OCI-LY7 (cell line): Measurements from ENCODE around the gene STXBP6. TPM values are rescaled to one million over a fixed set of nuclear protein-coding genes. Genes with fewer than 3 reads are reported as not detected.

Experiments
- BruUV-seq: library from RNA; stranded (reverse); fragments of 400-500 nt; replicated peaks from 2 replicates; lab custom pipeline; 2021; lab: Mats Ljungman, UMichigan
- CTCF ChIA-PET: fragments of 300-600 bp; sonication (Branson Sonifier 250); formaldehyde crosslinking; loops from one replicate; lab custom pipeline; 2022; ENCODE audit warnings: antibody characterized with exemption; ENCODE audit not compliant: unreplicated experiment; lab: Charles Lee
- POLR2A ChIA-PET: fragments of 300-600 bp; sonication (Branson Sonifier 250); formaldehyde crosslinking; loops from one replicate; lab custom pipeline; 2022; ENCODE audit warnings: antibody characterized with exemption; lab: Charles Lee
- DNase-seq: peaks from one replicate; pipeline ENCODE4 v3.0.0-alpha.2; 2015; ENCODE audit warnings: low spot score
- H2AFZ ChIP-seq: fragments of 200-600 bp; sonication (generic), shearing (Covaris generic); 2 replicates; pipeline ENCODE4 v1.6.1; 2014; ENCODE audit warnings: mild to moderate bottlenecking, antibody characterized with exemption, low read length, moderate library complexity
- H3K27ac ChIP-seq: fragments of 200-600 bp; sonication (generic); 2 replicates; pipeline ENCODE4 v1.5.1; 2014; ENCODE audit warnings: mixed run types, low read depth, mild to moderate bottlenecking, moderate library complexity, low read length, inconsistent platforms; ENCODE audit not compliant: poor library complexity, severe bottlenecking
- H3K36me3 ChIP-seq: fragments of 200-600 bp; sonication (generic); 2 replicates; pipeline ENCODE4 v1.6.1; 2014; ENCODE audit warnings: mild to moderate bottlenecking, antibody characterized with exemption, low read length, moderate library complexity, mixed read lengths; ENCODE audit not compliant: insufficient read depth
- H3K4me1 ChIP-seq: fragments of 200-600 bp; sonication (generic); 2 replicates; pipeline ENCODE4 v1.5.1; 2014; ENCODE audit warnings: mild to moderate bottlenecking, low read length; ENCODE audit not compliant: insufficient read depth, poor library complexity, severe bottlenecking
- H3K4me2 ChIP-seq: fragments of 200-600 bp; sonication (generic); 2 replicates; pipeline ENCODE4 v1.6.1; 2014; ENCODE audit warnings: mild to moderate bottlenecking, low read length
- H3K4me3 ChIP-seq: fragments of 200-600 bp; sonication (generic); 2 replicates; pipeline ENCODE4 v1.5.1; 2014; ENCODE audit warnings: mild to moderate bottlenecking, low read depth, low read length; ENCODE audit not compliant: poor library complexity, severe bottlenecking
- H3K79me2 ChIP-seq: fragments of 200-600 bp; sonication (generic); 2 replicates; pipeline ENCODE4 v1.6.1; 2016; ENCODE audit warnings: low read depth, mild to moderate bottlenecking, low read length, moderate library complexity, mixed read lengths; ENCODE audit not compliant: insufficient read depth
- H3K9me2 ChIP-seq: fragments of 200-600 bp; sonication (generic); 2 replicates; pipeline ENCODE4 v1.6.1; 2016; ENCODE audit warnings: mild to moderate bottlenecking, low read length, mixed read lengths; ENCODE audit not compliant: insufficient read depth
- H3K9me3 ChIP-seq: fragments of 200-600 bp; sonication (generic); 2 replicates; pipeline ENCODE4 v1.6.1; 2014; ENCODE audit warnings: mild to moderate bottlenecking, mixed run types, low read length, mixed read lengths
- H4K20me1 ChIP-seq: fragments of 200-600 bp; sonication (generic); 2 replicates; pipeline ENCODE4 v1.6.1; 2014; ENCODE audit warnings: mild to moderate bottlenecking, antibody characterized with exemption, low read length, moderate library complexity, mixed read lengths; ENCODE audit not compliant: insufficient read depth
- CTCF ChIP-seq: fragments of 200-600 bp; sonication (generic); conservative IDR thresholded peaks from 2 replicates; pipeline ENCODE4 v1.5.1; 2014; ENCODE audit warnings: mild to moderate bottlenecking, antibody characterized with exemption, low read length, moderate library complexity, mixed read lengths
- EZH2phosphoT487 ChIP-seq: fragments of 200-600 bp; sonication (generic); IDR thresholded peaks from 2 replicates; pipeline ENCODE4 v1.6.1; 2018; ENCODE audit warnings: low read depth, borderline replicate concordance, mild to moderate bottlenecking, mixed run types, antibody characterized with exemption, low read length, moderate library complexity, mixed read lengths
- intact Hi-C: fragments of 100-400 bp; cut with micrococcal nuclease; formaldehyde crosslinking; loops from one replicate; pipeline ENCODE4 v1.10.0; 2022; ENCODE audit not compliant: unreplicated experiment
- total RNA-seq, 2 experiments: library from RNA; depleted of rRNA in 1 of 2; stranded (reverse); fragments of >200 nt in 1 of 2; shearing (Covaris generic) in 1 of 2; gene quantifications; 2 replicates each; pipeline ENCODE4 v1.2.3, GENCODE V29; 2014 to 2022

Gene STXBP6
- total RNA-seq, 2 experiments from 2014 or later: 0.48 TPM; not detected in 1

DNA sequence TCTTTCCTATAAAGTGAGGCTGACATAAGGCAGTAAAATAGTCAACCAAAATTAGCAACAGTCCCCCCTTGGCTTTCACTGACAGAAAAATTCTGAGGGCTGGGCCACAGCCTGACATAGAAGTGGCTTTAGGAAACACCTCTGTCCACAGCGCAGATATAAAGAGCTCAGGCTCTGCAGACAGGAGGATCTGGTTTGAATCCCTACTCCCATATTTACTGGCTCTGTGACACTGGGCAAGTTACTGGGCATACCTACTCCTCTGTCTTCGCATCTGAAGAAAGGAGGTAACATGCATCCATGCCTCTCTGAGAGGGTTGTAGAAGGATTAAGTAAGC lies 95.3 kb downstream of the STXBP6 start:
- Histone ChIP-seq H3K4me3 (no peak overlapping the region), H3K79me2 (no peaks in the 10 kb centered on the region), H3K36me3 (no peaks in the 10 kb centered on the region), H3K4me1 (no peaks in the 10 kb centered on the region), H2AFZ (no peak overlapping the region), H3K27ac (no peak overlapping the region), H3K4me2 (no peak overlapping the region), H3K9me2 (no peaks in the 10 kb centered on the region), H3K9me3 (no peaks in the 10 kb centered on the region), H4K20me1 (no peaks in the 10 kb centered on the region)
- DNase-seq: no peak
- TF ChIP-seq CTCF (no peak), EZH2phosphoT487 (no peak)
- POLR2A ChIA-PET: no interaction called here
- BruUV-seq: no TSS peak
- intact Hi-C loops: no loop called here
- CTCF ChIA-PET: no interaction called here

- Histone ChIP-seq H3K9me3 (no peaks in the 10 kb centered on the region), H3K79me2 (no peaks in the 10 kb centered on the region), H3K27ac (no peak overlapping the region), H3K36me3 (no peaks in the 10 kb centered on the region), H4K20me1 (no peaks in the 10 kb centered on the region), H3K4me3 (no peak overlapping the region), H3K4me2 (no peak overlapping the region), H3K9me2 (no peaks in the 10 kb centered on the region), H2AFZ (no peak overlapping the region), H3K4me1 (no peaks in the 10 kb centered on the region)
- intact Hi-C loops: no loop called here
- no peak for DNase-seq
- no TSS peak for BruUV-seq
- POLR2A ChIA-PET: no interaction called here
- TF ChIP-seq CTCF (no peak), EZH2phosphoT487 (no peak)
- CTCF ChIA-PET: no interaction called here
Observed at GRCh38 chr14:24954037-24954699, 95.8 kb downstream of the STXBP6 start.

- Histone ChIP-seq H3K4me2 (no peak overlapping the region), H3K4me3 (no peak overlapping the region), H3K4me1 (no peaks in the 10 kb centered on the region), H3K9me2 (no peaks in the 10 kb centered on the region), H4K20me1 (no peaks in the 10 kb centered on the region), H3K9me3 (no peaks in the 10 kb centered on the region), H2AFZ (no peak overlapping the region), H3K36me3 (no peaks in the 10 kb centered on the region), H3K79me2 (no peaks in the 10 kb centered on the region), H3K27ac (no peak overlapping the region)
- no peak for DNase-seq
- CTCF ChIA-PET: no interaction called here
- no TSS peak for BruUV-seq
- POLR2A ChIA-PET: interaction anchor here (0.5 kb wide), 1 partner anchor 1143 kb away, joined by 4 read pairs; no protein-coding TSS in a partner anchor
- intact Hi-C loops: no loop called here
- TF ChIP-seq CTCF (no peak; the same call in 1 of the 2 replicates), EZH2phosphoT487 (no peak)
Observed at GRCh38 chr14:24952851-24953666, 96.9 kb downstream of the STXBP6 start.
